ENCODE measurements around the gene PLEKHM2. TPM values are rescaled to one million over a fixed set of nuclear protein-coding genes. Genes with fewer than 3 reads are reported as not detected.

The PLEKHM2 gene
- total RNA-seq, 1 donor from 2014 or later, result 16.7 TPM

DNA sequence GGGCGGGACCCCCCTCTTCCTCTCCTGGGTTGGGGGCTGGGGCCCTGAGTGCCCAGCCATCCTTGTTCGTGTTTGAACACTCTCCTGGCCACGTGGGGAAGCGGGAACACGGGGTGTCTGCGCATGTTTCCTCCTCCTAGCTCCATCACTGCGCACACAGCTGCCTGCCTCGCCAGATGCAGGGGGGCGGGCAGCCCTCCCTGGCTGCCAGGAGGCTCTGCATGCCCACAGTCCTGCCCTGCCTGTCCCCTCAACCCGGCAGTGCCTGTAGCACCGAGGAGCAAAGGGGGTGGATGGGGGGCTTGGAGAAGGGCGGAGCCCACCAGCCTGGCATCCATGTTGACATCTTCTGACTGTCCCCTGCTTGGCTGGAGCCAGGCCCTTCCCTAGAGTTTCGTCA is 50.2 kb downstream of the PLEKHM2 start:
- Mint-ChIP-seq H3K4me3 (no peak overlapping the region), H3K27me3 (ENCODE audit: insufficient read depth, low read depth) (peaks cover 3% of the 10 kb centered on the region), H3K4me1 (peaks cover 15% of the 10 kb centered on the region), H3K27ac (no peak overlapping the region), H3K36me3 (peaks cover 7% of the 10 kb centered on the region), H3K9me3 (no peaks in the 10 kb centered on the region)
- no peaks in the 10 kb centered on the region for H3K79me2 ChIP-seq (ENCODE audit: low read depth)
- TF ChIP-seq EZH2phosphoT487 (IDR thresholded peaks at IDR 0.05), result no peak
- H3K27me3 ChIP-seq, result no peaks in the 10 kb centered on the region
- no peak overlapping the region for H3K9ac ChIP-seq
- H3K36me3 ChIP-seq, result no peaks in the 10 kb centered on the region
- H3K27ac ChIP-seq, result no peak overlapping the region
- no peaks in the 10 kb centered on the region for H4K20me1 ChIP-seq (ENCODE audit: low read depth)
- no peak for DNase-seq (ENCODE audit: low spot score)
- H3K4me3 ChIP-seq, result no peak overlapping the region
- no peaks in the 10 kb centered on the region for H3K9me3 ChIP-seq (ENCODE audit: low read depth)
- H3K4me2 ChIP-seq, result no peak overlapping the region
- no peaks in the 10 kb centered on the region for H3K4me1 ChIP-seq
- no peak overlapping the region for H2AFZ ChIP-seq (replicated peaks)
- no peaks in the 10 kb centered on the region for H3F3A ChIP-seq (ENCODE audit: low read depth)

DNA sequence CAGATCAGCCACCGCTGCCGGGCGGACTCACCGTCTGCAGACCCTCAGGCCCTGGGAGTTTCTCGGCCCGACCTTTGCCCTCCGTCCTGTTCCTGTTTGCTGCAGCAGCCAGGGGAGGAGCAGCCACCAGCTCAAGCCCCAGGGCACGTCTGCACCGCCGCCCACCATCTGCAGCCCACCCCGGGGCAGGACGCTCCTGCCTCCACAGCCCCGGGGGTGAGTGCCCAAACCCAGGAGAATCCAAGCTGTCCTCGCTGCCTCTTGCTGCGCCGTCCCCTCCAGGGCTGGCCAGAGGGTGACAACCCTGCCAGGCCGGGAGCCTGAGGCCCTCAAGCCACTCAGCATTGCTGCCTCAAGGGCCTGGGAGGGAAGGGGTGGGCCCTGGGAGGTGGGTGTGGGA is 50.8 kb downstream of the PLEKHM2 start:
- Mint-ChIP-seq H3K27me3 (ENCODE audit: insufficient read depth, low read depth) (peaks cover 3% of the 10 kb centered on the region), H3K4me1 (peaks cover 15% of the 10 kb centered on the region), H3K27ac (no peak overlapping the region), H3K4me3 (no peak overlapping the region), H3K36me3 (peaks cover 3% of the 10 kb centered on the region), H3K9me3 (no peaks in the 10 kb centered on the region)
- H3F3A ChIP-seq (ENCODE audit: low read depth), result peaks cover 3% of the 10 kb centered on the region
- no peaks in the 10 kb centered on the region for H3K9me3 ChIP-seq (ENCODE audit: low read depth)
- H3K4me1 ChIP-seq, result no peaks in the 10 kb centered on the region
- H3K9ac ChIP-seq, result no peak overlapping the region
- H3K4me2 ChIP-seq, result no peak overlapping the region
- H3K4me3 ChIP-seq, result no peak overlapping the region
- TF ChIP-seq EZH2phosphoT487 (IDR thresholded peaks at IDR 0.05), result no peak
- TF ChIP-seq, protein P1, sequence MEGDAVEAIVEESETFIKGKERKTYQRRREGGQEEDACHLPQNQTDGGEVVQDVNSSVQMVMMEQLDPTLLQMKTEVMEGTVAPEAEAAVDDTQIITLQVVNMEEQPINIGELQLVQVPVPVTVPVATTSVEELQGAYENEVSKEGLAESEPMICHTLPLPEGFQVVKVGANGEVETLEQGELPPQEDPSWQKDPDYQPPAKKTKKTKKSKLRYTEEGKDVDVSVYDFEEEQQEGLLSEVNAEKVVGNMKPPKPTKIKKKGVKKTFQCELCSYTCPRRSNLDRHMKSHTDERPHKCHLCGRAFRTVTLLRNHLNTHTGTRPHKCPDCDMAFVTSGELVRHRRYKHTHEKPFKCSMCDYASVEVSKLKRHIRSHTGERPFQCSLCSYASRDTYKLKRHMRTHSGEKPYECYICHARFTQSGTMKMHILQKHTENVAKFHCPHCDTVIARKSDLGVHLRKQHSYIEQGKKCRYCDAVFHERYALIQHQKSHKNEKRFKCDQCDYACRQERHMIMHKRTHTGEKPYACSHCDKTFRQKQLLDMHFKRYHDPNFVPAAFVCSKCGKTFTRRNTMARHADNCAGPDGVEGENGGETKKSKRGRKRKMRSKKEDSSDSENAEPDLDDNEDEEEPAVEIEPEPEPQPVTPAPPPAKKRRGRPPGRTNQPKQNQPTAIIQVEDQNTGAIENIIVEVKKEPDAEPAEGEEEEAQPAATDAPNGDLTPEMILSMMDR (IDR thresholded peaks at IDR 0.05), result no peak
- no peak for TF ChIP-seq EZH2 (IDR thresholded peaks at IDR 0.05)
- no peaks in the 10 kb centered on the region for H3K36me3 ChIP-seq
- H3K79me2 ChIP-seq (ENCODE audit: low read depth), result no peaks in the 10 kb centered on the region
- DNase-seq (ENCODE audit: low spot score), result no peak
- no peak overlapping the region for H2AFZ ChIP-seq (replicated peaks)
- H3K27ac ChIP-seq, result no peak overlapping the region
- no peaks in the 10 kb centered on the region for H4K20me1 ChIP-seq (ENCODE audit: low read depth)
- H3K27me3 ChIP-seq, result no peaks in the 10 kb centered on the region

DNA sequence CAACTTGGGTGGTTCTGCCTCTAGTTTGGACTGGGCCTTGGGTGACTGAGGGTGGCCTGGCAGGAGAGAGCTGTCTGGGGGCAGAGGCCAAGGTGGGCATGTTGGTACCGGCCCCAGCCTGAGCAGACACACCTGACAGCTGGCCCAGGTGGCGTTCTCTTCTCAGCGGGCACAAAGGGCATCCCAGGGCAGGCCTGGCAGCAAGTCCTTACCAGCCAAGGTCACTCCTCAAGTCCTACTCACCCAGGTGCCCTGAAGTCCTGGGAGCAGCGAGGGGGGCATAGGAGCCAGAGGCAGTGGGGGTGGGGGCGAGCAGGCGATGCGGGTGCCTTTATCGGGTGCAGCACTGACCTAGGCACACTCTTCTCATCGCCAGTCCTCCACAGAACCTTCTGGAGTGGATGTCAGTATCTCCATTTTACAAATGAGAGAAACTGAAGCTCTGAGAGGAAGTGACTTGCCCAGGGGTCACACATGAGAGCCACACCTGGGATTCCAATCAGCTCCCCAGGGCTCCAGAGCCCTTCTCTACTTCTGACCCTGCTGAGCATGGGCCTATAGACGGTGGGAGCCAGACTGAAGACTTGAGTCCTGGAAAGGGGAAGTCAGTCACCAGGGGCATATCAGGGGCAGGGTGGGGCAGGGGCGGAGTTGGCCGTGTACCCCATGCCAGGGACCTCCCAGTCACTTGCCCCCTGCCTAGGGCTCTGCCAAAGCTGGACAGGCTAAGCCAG is 51.4 kb downstream of the PLEKHM2 start:
- Histone ChIP-seq H3K4me1 (no peaks in the 10 kb centered on the region), H3K79me2 (ENCODE audit: low read depth) (no peaks in the 10 kb centered on the region), H3F3A (ENCODE audit: low read depth) (peaks cover 4% of the 10 kb centered on the region), H3K27ac (no peak overlapping the region), H2AFZ (replicated peaks) (no peak overlapping the region), H3K4me2 (no peak overlapping the region), H3K9me3 (ENCODE audit: low read depth) (no peaks in the 10 kb centered on the region), H3K9ac (no peak overlapping the region), H3K4me3 (no peak overlapping the region), H3K36me3 (no peaks in the 10 kb centered on the region), H3K27me3 (no peaks in the 10 kb centered on the region), H4K20me1 (ENCODE audit: low read depth) (no peaks in the 10 kb centered on the region)
- TF ChIP-seq EZH2 (IDR thresholded peaks at IDR 0.05), result no peak
- no peak for TF ChIP-seq EZH2phosphoT487 (IDR thresholded peaks at IDR 0.05)
- TF ChIP-seq, protein P1 (IDR thresholded peaks at IDR 0.05), result no peak
- Mint-ChIP-seq H3K4me1 (peaks cover 15% of the 10 kb centered on the region), H3K27ac (no peak overlapping the region), H3K27me3 (ENCODE audit: insufficient read depth, low read depth) (peaks cover 3% of the 10 kb centered on the region), H3K36me3 (peaks cover 3% of the 10 kb centered on the region), H3K9me3 (no peaks in the 10 kb centered on the region), H3K4me3 (no peak overlapping the region)
- no peak for DNase-seq (ENCODE audit: low spot score)
